Mucosa of gallbladder (tissue), 1 donor: ENCODE results near the gene MAP3K20. TPM values are rescaled to one million over a fixed set of nuclear protein-coding genes. Genes with fewer than 3 reads are reported as not detected.
"Not testable (repeated sequence)": the region's sequence is repeated elsewhere in the genome, so short reads cannot be mapped to it uniquely, and the experiment has no call there.

Source experiments
- DNase-seq: peaks from one replicate; pipeline ENCODE4 v3.0.0-alpha.2; 2020; ENCODE audit warnings: low spot score
- total RNA-seq: library from RNA; stranded (reverse); gene quantifications from one replicate; pipeline ENCODE4 v1.2.1, GENCODE V29; 2021
- donor health status: DM: no; HTN: no; CAD: no.

Gene MAP3K20
- total RNA-seq, 1 donor from 2014 or later, result 90.0 TPM

GRCh38 chr2:173278794-173279526, 203.3 kb downstream of the MAP3K20 start:
- no peak for DNase-seq

DNA sequence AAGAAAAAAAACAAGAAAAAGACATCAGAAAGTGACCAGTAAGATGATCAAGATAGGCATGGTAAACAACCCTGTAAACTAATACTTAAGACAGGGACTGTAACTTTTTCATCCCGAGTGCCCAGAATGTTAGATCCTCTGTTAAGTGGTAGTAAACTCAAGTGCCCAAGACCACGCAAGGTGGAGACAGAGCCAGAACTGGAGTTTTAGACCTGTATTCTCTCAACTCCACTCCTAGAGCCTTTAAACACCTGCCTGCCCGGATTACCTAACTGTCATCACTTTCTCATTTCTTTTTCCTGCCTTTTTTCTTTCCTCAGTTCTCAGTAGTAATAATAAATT, 203.9 kb downstream of the MAP3K20 start:
- no peak for DNase-seq

- DNase-seq, result no peak
These were observed 205.2 kb downstream of the MAP3K20 start for GRCh38 chr2:173280853-173281252.

DNA sequence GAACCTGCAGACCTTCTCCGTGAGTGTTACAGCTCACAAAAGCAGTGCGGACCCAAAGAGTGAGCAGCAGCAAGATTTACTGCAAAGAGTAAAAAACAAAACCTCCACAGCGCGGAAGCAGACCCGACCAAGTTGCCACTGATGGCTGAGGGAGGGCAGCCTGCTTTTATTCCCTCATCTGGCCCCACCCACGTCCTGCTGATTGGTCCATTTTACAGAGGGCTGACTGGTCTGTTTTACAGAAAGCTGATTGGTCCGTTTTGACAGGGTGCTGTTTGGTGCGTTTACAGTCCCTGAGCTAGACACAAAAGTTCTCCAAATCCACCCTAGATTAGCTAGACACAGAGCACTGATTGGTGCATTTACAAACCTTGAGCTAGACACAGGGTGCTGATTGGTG, 206.3 kb downstream of the MAP3K20 start:
- not testable (repeated sequence) for DNase-seq

DNA sequence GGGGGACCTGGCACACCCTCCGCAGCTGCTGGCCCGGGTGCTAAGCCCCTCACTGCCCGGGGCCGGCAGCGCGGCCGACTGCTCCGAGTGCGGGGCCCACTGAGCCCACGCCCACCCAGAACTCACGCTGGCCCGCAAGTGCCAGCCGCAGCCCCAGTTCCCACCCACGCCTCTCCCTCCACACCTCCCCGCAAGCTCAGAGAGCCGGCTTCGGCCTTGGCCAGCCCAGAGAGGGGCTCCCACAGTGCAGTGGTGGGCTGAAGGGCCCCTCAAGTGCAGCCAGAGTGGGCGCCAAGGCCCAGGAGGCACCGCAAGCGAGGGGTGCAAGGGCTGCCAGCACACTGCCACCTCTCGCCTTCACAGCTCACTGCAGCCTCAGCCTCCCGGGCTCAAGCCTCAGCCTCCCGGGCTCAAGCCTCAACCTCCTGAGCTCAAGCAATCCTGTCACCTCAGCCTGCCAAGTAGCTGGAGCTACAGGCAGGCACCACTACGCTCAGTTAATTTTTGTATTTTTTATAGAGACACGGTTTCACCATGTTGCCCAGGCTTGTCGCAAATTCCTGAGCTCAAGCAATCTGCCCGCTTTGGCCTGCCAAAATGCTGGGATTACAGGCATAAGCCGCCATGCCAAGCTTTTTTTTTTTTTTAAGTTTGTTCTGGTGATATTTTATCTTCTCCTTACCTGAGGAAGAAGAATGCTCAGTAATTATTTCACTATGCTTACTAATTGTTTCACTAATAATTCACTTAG, 207.3 kb downstream of the MAP3K20 start:
- no peak for DNase-seq

- DNase-seq, result no peak
These were observed 210.6 kb downstream of the MAP3K20 start for GRCh38 chr2:173286153-173286809.

GRCh38 chr2:173287594-173287993, 211.9 kb downstream of the MAP3K20 start:
- DNase-seq, result no peak

GRCh38 chr2:173288561-173288960, 212.9 kb downstream of the MAP3K20 start:
- no peak for DNase-seq

DNA sequence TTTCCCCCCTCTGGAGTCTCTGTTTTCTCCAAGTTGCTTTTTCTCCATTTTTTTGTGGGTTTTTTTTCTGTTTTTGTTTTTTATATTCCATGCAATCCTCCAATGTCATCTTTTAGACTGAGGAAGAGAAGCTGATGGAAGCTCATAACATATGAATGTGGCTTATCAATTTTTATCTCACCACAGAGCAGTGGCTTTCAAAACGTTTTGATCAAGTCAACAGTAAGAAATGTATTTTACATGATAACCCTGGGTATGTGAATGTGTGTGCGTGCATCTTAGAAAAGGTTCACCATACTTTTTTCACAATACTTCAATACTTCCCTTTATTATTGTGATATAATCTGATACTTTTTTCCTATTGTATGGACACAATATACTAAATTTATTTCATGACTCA, 214.4 kb downstream of the MAP3K20 start:
- DNase-seq, result no peak

DNA sequence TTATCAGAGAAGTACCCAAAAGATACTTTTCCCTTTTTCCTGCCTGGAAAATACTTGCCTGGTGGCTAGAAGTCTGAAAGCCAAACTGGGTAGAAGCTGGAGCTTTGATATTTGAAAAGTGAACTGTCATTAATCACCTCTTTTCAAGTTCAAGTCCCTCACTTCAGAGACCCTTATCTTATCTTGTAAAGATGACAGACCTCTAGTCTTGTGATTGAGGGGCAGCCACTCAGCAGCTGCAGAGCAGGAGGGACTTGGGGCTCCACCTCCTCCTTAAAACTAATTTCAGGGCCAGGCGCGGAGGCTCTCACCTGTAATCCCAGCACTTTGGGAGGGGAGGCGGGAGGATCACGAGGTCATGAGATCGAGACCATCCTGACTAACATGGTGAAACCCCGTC, 214.9 kb downstream of the MAP3K20 start:
- DNase-seq, result no peak

DNA sequence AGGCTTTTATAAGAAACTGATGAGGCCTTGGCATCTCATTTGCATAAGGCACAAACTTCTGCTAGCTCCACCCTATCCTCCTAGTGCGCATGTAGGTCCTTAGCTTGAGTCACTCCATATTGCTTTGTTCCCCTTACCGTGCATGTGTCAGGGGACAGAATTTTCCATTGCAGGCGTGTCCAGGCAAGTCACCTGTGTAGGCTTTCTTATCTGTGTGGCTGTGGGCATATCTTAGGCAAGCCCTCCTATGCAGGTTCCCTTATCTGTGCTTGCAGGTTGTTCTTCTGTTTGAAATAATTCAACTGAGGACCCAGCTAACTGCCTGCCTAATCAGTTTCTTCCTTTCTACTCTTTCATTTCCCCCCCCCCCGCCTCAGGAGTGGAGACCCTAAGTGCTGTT, 215.8 kb downstream of the MAP3K20 start:
- no peak for DNase-seq

- no peak for DNase-seq
These were observed 220.6 kb downstream of the MAP3K20 start for GRCh38 chr2:173296235-173296634.

- DNase-seq, result no peak
These were observed 223.0 kb downstream of the MAP3K20 start for GRCh38 chr2:173298536-173299097.

DNA sequence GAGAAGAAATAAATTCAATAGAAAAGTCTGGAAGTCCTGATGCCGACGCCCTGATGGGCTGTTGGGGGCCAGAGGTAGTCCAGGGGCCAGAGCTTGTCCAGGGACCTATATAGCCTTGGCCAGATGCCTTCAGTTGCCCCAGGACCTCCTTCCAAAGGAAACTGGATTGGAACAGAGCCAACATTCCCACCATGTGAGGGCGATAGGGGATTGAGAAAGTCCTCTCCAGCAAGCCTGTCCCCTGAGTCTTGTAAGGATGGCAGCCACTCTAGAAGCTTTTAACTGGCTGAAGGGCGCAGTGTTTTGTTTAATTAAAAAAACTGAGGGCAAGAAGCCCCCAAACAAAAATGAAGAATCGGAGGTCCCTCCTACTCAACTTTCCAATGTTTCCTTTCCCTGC, 224.1 kb downstream of the MAP3K20 start:
- no peak for DNase-seq

DNA sequence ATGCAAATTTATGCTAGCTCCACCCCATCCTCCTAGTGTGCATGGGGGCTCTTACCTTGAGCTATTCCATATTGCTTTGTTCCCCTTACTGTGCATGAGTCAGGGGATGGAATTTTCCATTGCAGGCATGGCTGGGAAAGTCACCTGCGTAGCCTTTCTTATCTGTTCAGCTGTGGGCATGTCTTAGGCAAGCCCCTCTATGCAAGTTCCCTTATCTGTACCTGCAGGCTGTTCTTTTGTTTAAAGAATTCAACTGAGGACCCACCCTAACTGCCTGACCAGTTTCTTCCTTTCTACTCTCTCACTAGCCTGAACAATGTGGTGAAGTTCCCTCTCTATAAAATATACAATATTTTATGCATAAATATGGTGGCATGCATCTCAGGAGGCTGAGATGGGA, 224.8 kb downstream of the MAP3K20 start:
- no peak for DNase-seq

DNA sequence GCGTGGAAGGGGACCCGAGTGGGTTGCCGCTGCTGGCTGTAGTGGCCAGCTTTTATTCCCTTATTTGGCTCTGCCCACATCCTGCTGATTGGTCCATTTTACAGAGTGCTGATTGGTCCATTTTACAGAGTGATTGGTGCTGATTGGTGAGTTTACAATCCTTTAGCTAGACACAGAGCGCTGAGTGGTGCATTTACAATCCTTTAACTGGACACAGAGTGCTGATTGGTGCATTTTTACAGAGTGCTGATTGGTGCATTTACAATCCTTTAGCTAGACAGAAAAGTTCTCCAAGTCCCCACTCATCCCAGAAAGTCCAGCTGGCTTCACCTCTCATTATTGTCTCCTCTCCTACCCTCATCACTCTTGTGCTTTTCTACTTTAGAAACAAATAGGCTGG, 225.9 kb downstream of the MAP3K20 start:
- DNase-seq, result not testable (repeated sequence)

DNA sequence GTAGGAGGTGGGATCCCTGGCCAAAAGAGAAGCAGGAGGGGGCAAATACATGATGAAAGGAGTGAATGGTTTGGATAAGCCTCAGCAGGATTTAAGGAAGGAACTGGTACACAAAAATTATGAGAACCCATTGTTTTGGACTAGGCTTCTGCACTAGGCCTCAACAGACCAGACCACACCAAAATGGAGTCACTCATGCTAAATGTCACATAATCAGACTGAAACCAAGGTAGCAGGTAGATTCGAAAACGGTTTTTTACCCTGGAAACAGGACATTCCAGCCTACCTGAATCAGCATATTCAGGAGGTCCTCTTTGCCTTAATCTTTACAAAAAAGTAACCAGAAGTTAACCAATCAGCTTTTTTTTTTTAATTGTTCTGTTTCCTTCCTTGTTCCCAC, 229.7 kb downstream of the MAP3K20 start:
- no peak for DNase-seq

DNA sequence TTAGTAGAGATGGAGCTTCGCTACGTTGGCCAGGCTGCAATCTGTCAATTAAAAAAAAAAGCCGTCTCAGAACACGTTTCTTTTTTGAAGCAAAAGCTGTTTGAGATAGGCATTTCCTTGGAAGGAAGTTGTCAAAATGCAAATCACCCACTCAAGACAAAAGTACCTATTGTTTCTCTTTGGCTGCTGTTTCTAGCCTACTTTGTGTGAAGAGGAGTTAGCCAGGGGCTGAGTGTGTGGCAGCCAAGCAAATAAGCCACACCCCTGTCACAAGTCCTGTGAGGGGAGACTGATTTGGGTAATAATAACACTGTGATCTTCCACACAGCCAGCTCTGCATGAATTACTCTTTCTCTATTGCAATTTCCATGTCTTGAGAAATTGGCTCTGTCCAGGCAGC, 231.6 kb downstream of the MAP3K20 start:
- no peak for DNase-seq

- DNase-seq, result not testable (repeated sequence)
These were observed 233.7 kb downstream of the MAP3K20 start for GRCh38 chr2:173309370-173309769.

DNA sequence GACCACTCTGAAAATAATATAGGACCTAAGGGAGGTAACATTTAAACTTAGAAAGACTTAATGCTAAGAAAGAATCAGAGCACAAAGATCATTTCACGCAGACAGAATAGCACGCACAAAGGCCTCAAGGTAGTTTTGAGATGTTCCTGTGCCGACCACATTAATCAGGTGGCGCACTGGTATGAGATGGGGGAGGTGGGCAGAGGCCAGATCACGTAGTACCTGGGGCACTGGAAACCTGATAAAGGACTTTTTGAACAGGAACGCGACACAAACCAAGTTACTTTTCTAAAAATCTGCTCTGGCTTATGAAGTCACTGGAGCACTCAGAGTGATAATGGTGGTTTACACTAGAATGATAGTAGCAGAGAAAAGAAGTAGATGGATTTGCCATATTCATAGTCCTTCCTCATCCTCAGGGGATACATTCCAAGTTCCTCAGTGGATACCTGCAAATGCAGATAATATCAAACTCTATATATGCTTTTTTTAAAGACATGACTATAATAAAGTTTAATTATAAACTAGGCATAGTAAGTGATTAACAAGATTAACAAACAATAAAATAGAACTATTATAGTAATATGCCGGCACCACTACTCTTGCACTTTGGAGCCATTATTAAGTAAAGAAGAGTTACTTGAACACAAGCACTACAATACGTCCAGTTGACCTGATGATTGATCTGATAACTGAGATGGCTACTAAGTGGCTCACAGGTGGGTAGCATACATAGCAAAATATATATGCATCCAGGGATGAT, 236.4 kb downstream of the MAP3K20 start:
- no peak for DNase-seq
